CD8-positive, alpha-beta memory T cell (primary cell): ENCODE measurements around the gene FGF1. TPM values are rescaled to one million over a fixed set of nuclear protein-coding genes. Genes with fewer than 3 reads are reported as not detected.

Experiments
- CTCF ChIA-PET: fragments of 350-600 bp; sonication (Branson Sonifier 250); formaldehyde crosslinking; loops from one replicate; lab custom pipeline; 2021; ENCODE audit warnings: antibody characterized with exemption; lab: Charles Lee
- POLR2A ChIA-PET: fragments of 350-600 bp; sonication (Branson Sonifier 250); formaldehyde crosslinking; loops from one replicate; lab custom pipeline; 2021; ENCODE audit warnings: antibody characterized with exemption; lab: Charles Lee
- DNase-seq, 5 donors: peaks; one replicate each; pipeline versions ENCODE4 v3.0.0 to v3.0.0-alpha.2; 2020 to 2022; ENCODE audit warnings: mixed read lengths in 1 of 5
- H3K27ac ChIP-seq: one replicate; pipeline ENCODE4 v1.7.0; 2013; ENCODE audit warnings: low read depth, mild to moderate bottlenecking, low read length, moderate library complexity
- H3K27me3 ChIP-seq: 2 replicates; pipeline ENCODE4 v1.7.0; 2013; ENCODE audit warnings: low read length, mild to moderate bottlenecking; ENCODE audit not compliant: insufficient read depth, poor library complexity, severe bottlenecking
- H3K36me3 ChIP-seq: 2 replicates; pipeline ENCODE4 v1.7.0; 2013; ENCODE audit warnings: mild to moderate bottlenecking, low read length, moderate library complexity; ENCODE audit not compliant: insufficient read depth
- H3K4me1 ChIP-seq: 2 replicates; pipeline ENCODE4 v1.7.0; 2013; ENCODE audit warnings: mild to moderate bottlenecking, low read length, moderate library complexity; ENCODE audit not compliant: insufficient read depth
- H3K4me3 ChIP-seq: 2 replicates; pipeline ENCODE4 v1.7.0; 2013; ENCODE audit warnings: mild to moderate bottlenecking, low read length
- H3K9me3 ChIP-seq: 2 replicates; pipeline ENCODE4 v1.7.0; 2013; ENCODE audit warnings: mild to moderate bottlenecking, low read length
- H3K27ac Mint-ChIP-seq, 8 donors: one replicate each; pipeline ENCODE4 v1.8.0; 2020 to 2021; ENCODE audit warnings: mixed read lengths in 8 of 8, mild to moderate bottlenecking in 6 of 8, inconsistent platforms in 3 of 8, moderate library complexity in 3 of 8
- H3K27me3 Mint-ChIP-seq, 2 donors: one replicate each; pipeline ENCODE4 v1.8.0; 2020 to 2021; ENCODE audit warnings: mixed read lengths in 2 of 2, mild to moderate bottlenecking in 1 of 2, moderate library complexity in 1 of 2
- H3K36me3 Mint-ChIP-seq, 3 donors: one replicate each; pipeline ENCODE4 v1.8.0; 2020 to 2021; ENCODE audit warnings: mixed read lengths in 3 of 3, inconsistent platforms in 1 of 3, mild to moderate bottlenecking in 1 of 3
- H3K4me1 Mint-ChIP-seq, 3 donors: one replicate each; pipeline ENCODE4 v1.8.0; 2020 to 2021; ENCODE audit warnings: mixed read lengths in 3 of 3, inconsistent platforms in 1 of 3, mild to moderate bottlenecking in 1 of 3
- H3K4me3 Mint-ChIP-seq, 7 donors: one replicate each; pipeline ENCODE4 v1.8.0; 2020 to 2021; ENCODE audit warnings: mixed read lengths in 7 of 7, mild to moderate bottlenecking in 6 of 7, moderate library complexity in 4 of 7, inconsistent platforms in 2 of 7
- H3K9me3 Mint-ChIP-seq, 5 donors: one replicate each; pipeline ENCODE4 v1.8.0; 2020 to 2022; ENCODE audit warnings: mixed read lengths in 5 of 5, mild to moderate bottlenecking in 3 of 5, moderate library complexity in 2 of 5, inconsistent platforms in 1 of 5
- polyA plus RNA-seq: library from polyadenylated mRNA; unstranded; fragments of 300-500 nt; fragmentation: Illumina TruSeq; gene quantifications from one replicate; pipeline ENCODE4 v1.2.3, GENCODE V29; 2021
- total RNA-seq, 2 experiments: library from RNA; stranded (reverse); gene quantifications; one replicate each; pipeline ENCODE4 v1.2.3, GENCODE V29; 2021

Gene FGF1
- total and polyA plus RNA-seq, 3 experiments from 2014 or later, result not detected

- Mint-ChIP-seq H3K9me3 (peaks cover 0 to 2% (median 0%) of the 10 kb centered on the region in 5 donors), H3K27me3 (peaks cover 7 to 8% of the 10 kb centered on the region in 2 donors), H3K4me1 (no peaks in the 10 kb centered on the region), H3K27ac (no peak overlapping the region), H3K4me3 (no peak overlapping the region), H3K36me3 (peaks cover 0 to 3% (median 0%) of the 10 kb centered on the region in 3 donors)
- no peaks in the 10 kb centered on the region for H3K27me3 ChIP-seq
- no peak for DNase-seq
- no peaks in the 10 kb centered on the region for H3K9me3 ChIP-seq
- no peaks in the 10 kb centered on the region for H3K36me3 ChIP-seq
- ChIA-PET POLR2A (no interaction called here), CTCF (interaction anchor here (1.2 to 1.8 kb wide), 2 partner anchors 8 to 15 kb away, joined by 4 to 8 read pairs; no protein-coding TSS in a partner anchor)
- H3K4me3 ChIP-seq, result no peak overlapping the region
- no peaks in the 10 kb centered on the region for H3K4me1 ChIP-seq
- H3K27ac ChIP-seq, result no peak overlapping the region
Observed at GRCh38 chr5:142683881-142684505, 1.9 kb downstream of the FGF1 start.

GRCh38 chr5:142683116-142683515 lies 2.8 kb downstream of the FGF1 start:
- H3K27me3 ChIP-seq, result no peaks in the 10 kb centered on the region
- peaks cover 0 to 3% (median 0%) of the 10 kb centered on the region in 3 donors for H3K36me3 Mint-ChIP-seq
- no peaks in the 10 kb centered on the region for H3K4me1 ChIP-seq
- H3K27ac Mint-ChIP-seq, result peak overlapping the region in 1 of 8 donors; percentile 6
- H3K9me3 Mint-ChIP-seq, result peaks cover 0 to 2% (median 0%) of the 10 kb centered on the region in 5 donors
- H3K36me3 ChIP-seq, result no peaks in the 10 kb centered on the region
- peaks cover 6 to 8% of the 10 kb centered on the region in 2 donors for H3K27me3 Mint-ChIP-seq
- DNase-seq, result no peak
- ChIA-PET POLR2A (no interaction called here), CTCF (interaction anchor here (1.2 kb wide), 1 partner anchor 9 kb away, joined by 4 read pairs; no protein-coding TSS in a partner anchor)
- no peaks in the 10 kb centered on the region for H3K4me1 Mint-ChIP-seq
- H3K4me3 ChIP-seq, result no peak overlapping the region
- no peak overlapping the region for H3K4me3 Mint-ChIP-seq
- H3K9me3 ChIP-seq, result no peaks in the 10 kb centered on the region
- H3K27ac ChIP-seq, result no peak overlapping the region

- Histone ChIP-seq H3K9me3 (no peaks in the 10 kb centered on the region), H3K27me3 (no peaks in the 10 kb centered on the region), H3K27ac (no peak overlapping the region), H3K4me1 (no peaks in the 10 kb centered on the region), H3K4me3 (no peak overlapping the region), H3K36me3 (no peaks in the 10 kb centered on the region)
- H3K36me3 Mint-ChIP-seq, result peaks cover 0 to 3% (median 0%) of the 10 kb centered on the region in 3 donors
- no peak overlapping the region for H3K4me3 Mint-ChIP-seq
- H3K9me3 Mint-ChIP-seq, result peaks cover 0 to 2% (median 0%) of the 10 kb centered on the region in 5 donors
- CTCF ChIA-PET, result no interaction called here
- H3K27ac Mint-ChIP-seq, result no peak overlapping the region
- H3K4me1 Mint-ChIP-seq, result no peaks in the 10 kb centered on the region
- no peak for DNase-seq
- POLR2A ChIA-PET, result no interaction called here
- peaks cover 7 to 11% of the 10 kb centered on the region in 2 donors for H3K27me3 Mint-ChIP-seq
Observed at GRCh38 chr5:142680605-142681259, 5.2 kb downstream of the FGF1 start.

- peaks cover 0 to 3% (median 0%) of the 10 kb centered on the region in 3 donors for H3K36me3 Mint-ChIP-seq
- H3K9me3 ChIP-seq, result no peaks in the 10 kb centered on the region
- no peak overlapping the region for H3K27ac ChIP-seq
- H3K27me3 ChIP-seq, result no peaks in the 10 kb centered on the region
- peaks cover 9 to 11% of the 10 kb centered on the region in 2 donors for H3K27me3 Mint-ChIP-seq
- POLR2A ChIA-PET, result no interaction called here
- no peak for DNase-seq
- no peaks in the 10 kb centered on the region for H3K36me3 ChIP-seq
- H3K9me3 Mint-ChIP-seq, result peaks cover 0 to 2% (median 0%) of the 10 kb centered on the region in 5 donors
- no peak overlapping the region for H3K4me3 Mint-ChIP-seq
- no peak overlapping the region for H3K27ac Mint-ChIP-seq
- CTCF ChIA-PET, result no interaction called here
- H3K4me1 Mint-ChIP-seq, result no peaks in the 10 kb centered on the region
- H3K4me1 ChIP-seq, result no peaks in the 10 kb centered on the region
- no peak overlapping the region for H3K4me3 ChIP-seq
Observed at GRCh38 chr5:142679744-142680143, 6.1 kb downstream of the FGF1 start.

- H3K27me3 Mint-ChIP-seq, result peaks cover 9 to 11% of the 10 kb centered on the region in 2 donors
- POLR2A ChIA-PET, result interaction anchor here (0.5 kb wide), 1 partner anchor 47 kb away, joined by 10 read pairs; no protein-coding TSS in a partner anchor
- H3K36me3 Mint-ChIP-seq, result peaks cover 0 to 3% (median 0%) of the 10 kb centered on the region in 3 donors
- no peak for DNase-seq
- H3K9me3 ChIP-seq, result no peaks in the 10 kb centered on the region
- CTCF ChIA-PET, result interaction anchor here (1.4 kb wide), 1 partner anchor 34 kb away, joined by 3 read pairs; no protein-coding TSS in a partner anchor
- H3K4me1 ChIP-seq, result no peaks in the 10 kb centered on the region
- no peak overlapping the region for H3K4me3 ChIP-seq
- no peaks in the 10 kb centered on the region for H3K36me3 ChIP-seq
- peaks cover 0 to 2% (median 0%) of the 10 kb centered on the region in 5 donors for H3K9me3 Mint-ChIP-seq
- no peak overlapping the region for H3K27ac ChIP-seq
- H3K4me1 Mint-ChIP-seq, result no peaks in the 10 kb centered on the region
- no peaks in the 10 kb centered on the region for H3K27me3 ChIP-seq
- no peak overlapping the region for H3K4me3 Mint-ChIP-seq
- no peak overlapping the region for H3K27ac Mint-ChIP-seq
Observed at GRCh38 chr5:142678529-142678928, 7.4 kb downstream of the FGF1 start.

- no peaks in the 10 kb centered on the region for H3K9me3 ChIP-seq
- H3K36me3 Mint-ChIP-seq, result peaks cover 0 to 3% (median 0%) of the 10 kb centered on the region in 3 donors
- no peaks in the 10 kb centered on the region for H3K27me3 ChIP-seq
- H3K27me3 Mint-ChIP-seq, result peaks cover 9 to 13% of the 10 kb centered on the region in 2 donors
- no peaks in the 10 kb centered on the region for H3K4me1 ChIP-seq
- no peak overlapping the region for H3K27ac ChIP-seq
- no peak overlapping the region for H3K27ac Mint-ChIP-seq
- ChIA-PET POLR2A (no interaction called here), CTCF (interaction anchor here (1.1 to 1.5 kb wide), 3 partner anchors 9 to 87 kb away, joined by 3 to 4 read pairs (median 4); partner anchors contain the start of gene FGF1)
- H3K4me3 Mint-ChIP-seq, result no peak overlapping the region
- no peak for DNase-seq
- H3K9me3 Mint-ChIP-seq, result peaks cover 0 to 2% (median 0%) of the 10 kb centered on the region in 5 donors
- H3K4me3 ChIP-seq, result no peak overlapping the region
- no peaks in the 10 kb centered on the region for H3K4me1 Mint-ChIP-seq
- H3K36me3 ChIP-seq, result no peaks in the 10 kb centered on the region
Observed at GRCh38 chr5:142677198-142677597, 8.7 kb downstream of the FGF1 start.

- peaks cover 9 to 13% of the 10 kb centered on the region in 2 donors for H3K27me3 Mint-ChIP-seq
- POLR2A ChIA-PET, result no interaction called here
- Histone ChIP-seq H3K9me3 (no peaks in the 10 kb centered on the region), H3K4me3 (no peak overlapping the region), H3K27me3 (no peaks in the 10 kb centered on the region), H3K4me1 (no peaks in the 10 kb centered on the region), H3K36me3 (no peaks in the 10 kb centered on the region), H3K27ac (no peak overlapping the region)
- CTCF ChIA-PET, result interaction anchor here (1.5 kb wide), 1 partner anchor 10 kb away, joined by 4 read pairs; the partner anchor contains the start of gene FGF1
- H3K4me3 Mint-ChIP-seq, result no peak overlapping the region
- H3K36me3 Mint-ChIP-seq, result no peaks in the 10 kb centered on the region
- H3K9me3 Mint-ChIP-seq, result no peaks in the 10 kb centered on the region
- no peak for DNase-seq
- H3K4me1 Mint-ChIP-seq, result no peaks in the 10 kb centered on the region
- no peak overlapping the region for H3K27ac Mint-ChIP-seq
Observed at GRCh38 chr5:142676318-142676717, 9.6 kb downstream of the FGF1 start.
